Brain microvascular endothelial cell (primary cell): ENCODE data around the gene GK2.

Source experiments
- DNase-seq: peaks from one replicate; pipeline ENCODE4 v3.0.0-alpha.2; 2020
- H3K27ac ChIP-seq: fragments of 250-450 bp; sonication (Bioruptor Pico); 2 replicates; pipeline ENCODE4 v1.5.1; 2020; ENCODE audit warnings: mild to moderate bottlenecking, moderate library complexity
- H3K27me3 ChIP-seq: fragments of 250-450 bp; sonication (Bioruptor Pico); replicated peaks from 2 replicates; pipeline ENCODE4 v1.5.1; 2020; ENCODE audit warnings: mild to moderate bottlenecking
- H3K36me3 ChIP-seq: fragments of 250-450 bp; sonication (Bioruptor Pico); replicated peaks from 2 replicates; pipeline ENCODE4 v1.5.1; 2020; ENCODE audit warnings: mild to moderate bottlenecking
- H3K4me3 ChIP-seq: 2 replicates; pipeline ENCODE4 v1.5.1; 2011; ENCODE audit warnings: low read depth, mild to moderate bottlenecking, control low read depth, low read length, moderate library complexity
- in situ Hi-C: cut with HindIII; loops from 2 replicates; pipeline ENCODE4 v1.10.0; 2017; ENCODE audit warnings: low sequenced_read_pairs, low pct_ligation_motif_present
- TF ChIP-seq, protein P1 (sequence below): IDR thresholded peaks from 2 replicates; pipeline ENCODE4 v1.5.1; 2011; ENCODE audit warnings: low read depth, mild to moderate bottlenecking, moderate library complexity, low read length, control low read depth, inconsistent platforms; ENCODE audit errors: missing control alignments

GK2 gene

DNA sequence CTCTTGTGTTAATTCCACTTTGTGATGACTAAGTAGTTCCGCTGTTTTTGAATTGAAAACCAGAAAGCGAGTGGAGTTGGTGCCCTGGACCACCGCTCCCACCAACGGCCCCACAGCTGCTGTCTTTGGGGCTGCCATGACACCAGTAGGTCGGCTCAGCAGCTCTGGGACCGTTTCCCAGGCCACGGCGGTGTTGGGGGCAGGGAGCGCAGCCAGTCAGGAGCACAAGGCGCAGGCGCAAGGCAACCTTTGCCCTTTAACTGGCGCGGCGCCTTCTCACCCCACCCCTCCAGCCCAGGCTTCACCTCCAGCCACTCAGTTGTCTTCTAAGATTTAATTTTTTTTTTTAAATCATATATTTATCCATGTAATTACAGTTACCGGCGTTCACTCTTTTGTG, at the start of gene GK2:
Gene GK2, minus strand, starts transcription at position 166 of the 400 bp plus-strand sequence. Its CDS starts 28 bp downstream, at position 138.
- no peak within 1 kb of the TSS for H3K27ac ChIP-seq
- H3K27me3 ChIP-seq: no peaks in the 10 kb centered on the region
- no peak within 1 kb of the TSS for H3K4me3 ChIP-seq
- TF ChIP-seq, protein P1, sequence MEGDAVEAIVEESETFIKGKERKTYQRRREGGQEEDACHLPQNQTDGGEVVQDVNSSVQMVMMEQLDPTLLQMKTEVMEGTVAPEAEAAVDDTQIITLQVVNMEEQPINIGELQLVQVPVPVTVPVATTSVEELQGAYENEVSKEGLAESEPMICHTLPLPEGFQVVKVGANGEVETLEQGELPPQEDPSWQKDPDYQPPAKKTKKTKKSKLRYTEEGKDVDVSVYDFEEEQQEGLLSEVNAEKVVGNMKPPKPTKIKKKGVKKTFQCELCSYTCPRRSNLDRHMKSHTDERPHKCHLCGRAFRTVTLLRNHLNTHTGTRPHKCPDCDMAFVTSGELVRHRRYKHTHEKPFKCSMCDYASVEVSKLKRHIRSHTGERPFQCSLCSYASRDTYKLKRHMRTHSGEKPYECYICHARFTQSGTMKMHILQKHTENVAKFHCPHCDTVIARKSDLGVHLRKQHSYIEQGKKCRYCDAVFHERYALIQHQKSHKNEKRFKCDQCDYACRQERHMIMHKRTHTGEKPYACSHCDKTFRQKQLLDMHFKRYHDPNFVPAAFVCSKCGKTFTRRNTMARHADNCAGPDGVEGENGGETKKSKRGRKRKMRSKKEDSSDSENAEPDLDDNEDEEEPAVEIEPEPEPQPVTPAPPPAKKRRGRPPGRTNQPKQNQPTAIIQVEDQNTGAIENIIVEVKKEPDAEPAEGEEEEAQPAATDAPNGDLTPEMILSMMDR: no peak
- H3K36me3 ChIP-seq: no peaks in the 10 kb centered on the region
- DNase-seq: no peak
- in situ Hi-C loops: no loop called here

- TF ChIP-seq, protein P1: no peak
These were observed 47.2 kb upstream of the GK2 start for GRCh38 chr4:79455216-79455615.

DNA sequence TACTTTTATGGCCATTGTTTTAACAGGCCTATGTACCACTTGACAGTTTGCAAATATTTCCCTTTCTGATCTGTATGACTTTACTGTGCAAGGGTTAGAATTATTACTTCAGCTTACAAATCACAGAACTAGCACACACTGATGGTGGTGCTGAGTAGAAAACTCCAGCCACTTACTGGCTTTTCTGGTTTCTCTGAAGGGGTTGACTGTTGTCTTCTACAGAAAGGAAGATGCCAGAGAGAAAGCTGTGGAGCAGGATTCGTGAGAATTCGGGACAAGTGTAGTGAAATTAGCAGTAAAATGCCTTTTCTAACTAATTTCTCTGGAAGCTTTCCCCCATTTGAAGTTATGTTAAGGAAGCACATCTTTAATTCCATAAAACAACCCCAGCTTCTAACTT, 46.6 kb upstream of the GK2 start:
- H3K27ac ChIP-seq: no peak overlapping the region
- H3K27me3 ChIP-seq: no peaks in the 10 kb centered on the region
- in situ Hi-C loops: no loop called here
- DNase-seq: no peak
- H3K36me3 ChIP-seq: no peaks in the 10 kb centered on the region
- TF ChIP-seq, protein P1: no peak
- no peak overlapping the region for H3K4me3 ChIP-seq

More at GRCh38 chr4:79455216-79455615, 47.2 kb upstream of the GK2 start:
- no peaks in the 10 kb centered on the region for H3K27me3 ChIP-seq
- DNase-seq: no peak
- no peak overlapping the region for H3K27ac ChIP-seq
- in situ Hi-C loops: no loop called here
- no peaks in the 10 kb centered on the region for H3K36me3 ChIP-seq
- H3K4me3 ChIP-seq: no peak overlapping the region

DNA sequence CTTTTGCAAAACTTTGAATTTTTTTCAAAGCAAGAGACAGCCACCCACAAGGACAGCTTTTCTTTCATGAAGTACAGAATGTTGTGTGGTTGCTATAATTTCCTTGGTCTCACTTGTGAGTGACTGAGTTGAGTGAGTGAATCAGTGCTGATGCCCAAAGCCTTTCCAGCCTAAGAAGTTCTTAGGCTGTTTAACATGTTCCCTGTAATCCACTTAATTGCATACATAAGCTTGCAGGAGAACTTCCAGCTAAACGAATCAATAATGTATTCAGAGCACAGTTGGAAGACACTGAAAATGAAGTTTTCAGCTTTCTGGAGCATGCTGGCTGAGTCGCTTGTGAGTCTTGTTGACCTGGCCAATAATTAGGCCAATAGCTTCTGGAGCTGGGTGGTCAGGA, 42.0 kb upstream of the GK2 start:
- TF ChIP-seq, protein P1: no peak
- H3K27ac ChIP-seq: no peak overlapping the region
- H3K27me3 ChIP-seq: no peaks in the 10 kb centered on the region
- in situ Hi-C loops: no loop called here
- no peak overlapping the region for H3K4me3 ChIP-seq
- H3K36me3 ChIP-seq: no peaks in the 10 kb centered on the region
- no peak for DNase-seq

DNA sequence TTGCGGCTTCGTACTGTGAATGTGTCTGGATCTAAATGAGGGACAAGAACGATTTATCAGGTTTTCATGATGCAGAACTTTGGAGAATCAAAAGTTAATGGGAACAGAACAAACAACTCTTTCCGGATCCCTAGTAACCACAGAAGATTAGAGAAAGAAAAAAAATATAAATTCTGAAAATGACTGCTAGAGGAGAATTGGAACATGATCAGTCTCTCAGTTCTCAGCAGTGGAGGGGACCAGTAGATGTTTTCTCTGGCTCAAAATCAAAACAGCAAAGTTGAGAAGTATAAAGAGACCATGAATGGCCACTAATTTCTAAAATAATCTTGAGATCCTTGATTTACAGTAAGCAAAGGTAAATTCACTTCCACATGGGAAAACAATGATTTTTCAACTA, 38.1 kb upstream of the GK2 start:
- Histone ChIP-seq H3K36me3 (no peaks in the 10 kb centered on the region), H3K4me3 (no peak overlapping the region), H3K27ac (no peak overlapping the region), H3K27me3 (no peaks in the 10 kb centered on the region)
- in situ Hi-C loops: no loop called here
- TF ChIP-seq, protein P1: no peak
- no peak for DNase-seq

GRCh38 chr4:79445371-79445781, 37.3 kb upstream of the GK2 start:
- DNase-seq: no peak
- H3K4me3 ChIP-seq: no peak overlapping the region
- no peak overlapping the region for H3K27ac ChIP-seq
- in situ Hi-C loops: no loop called here
- H3K36me3 ChIP-seq: no peaks in the 10 kb centered on the region
- TF ChIP-seq, protein P1: no peak
- H3K27me3 ChIP-seq: no peaks in the 10 kb centered on the region
